ENCODE measurements around the gene UHRF1. TPM values are rescaled to one million over a fixed set of nuclear protein-coding genes. Genes with fewer than 3 reads are reported as not detected.
A peak's percentile ranks its signal among the peaks of the same experiment; 100 is the strongest.
"Not testable (repeated sequence)": the region's sequence is repeated elsewhere in the genome, so short reads cannot be mapped to it uniquely, and the experiment has no call there.

The UHRF1 gene
- total and polyA plus RNA-seq, 4 donors: 0.64 to 3.9 (median 2.3) TPM

DNA sequence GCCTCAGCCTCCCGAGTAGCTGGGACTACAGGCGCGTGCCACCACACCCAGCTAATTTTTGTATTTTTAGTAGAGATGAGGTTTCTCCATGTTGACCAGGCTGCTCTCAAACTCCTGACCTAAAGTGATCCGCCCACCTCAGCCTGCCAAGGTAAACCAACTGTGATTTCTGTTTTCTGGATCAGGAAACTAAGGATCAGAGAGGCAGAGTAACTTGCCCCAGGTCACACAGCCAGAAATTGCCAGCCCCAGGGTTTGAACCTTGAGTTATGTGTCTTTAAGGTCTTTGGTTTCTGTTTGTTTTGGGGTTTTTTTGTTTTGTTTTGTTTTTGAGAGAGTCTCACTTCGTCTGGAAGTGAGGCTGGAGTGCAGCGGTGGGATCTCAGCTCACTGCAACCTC lies 37.6 kb upstream of the UHRF1 start:
- DNase-seq: no peak
- intact Hi-C loops (cut with DNase I): loop anchor here (1.0 to 2.0 kb wide), 4 partner anchors 39 to 160 kb away; partner anchors contain the start of gene KDM4B (in 1 of the 2)

DNA sequence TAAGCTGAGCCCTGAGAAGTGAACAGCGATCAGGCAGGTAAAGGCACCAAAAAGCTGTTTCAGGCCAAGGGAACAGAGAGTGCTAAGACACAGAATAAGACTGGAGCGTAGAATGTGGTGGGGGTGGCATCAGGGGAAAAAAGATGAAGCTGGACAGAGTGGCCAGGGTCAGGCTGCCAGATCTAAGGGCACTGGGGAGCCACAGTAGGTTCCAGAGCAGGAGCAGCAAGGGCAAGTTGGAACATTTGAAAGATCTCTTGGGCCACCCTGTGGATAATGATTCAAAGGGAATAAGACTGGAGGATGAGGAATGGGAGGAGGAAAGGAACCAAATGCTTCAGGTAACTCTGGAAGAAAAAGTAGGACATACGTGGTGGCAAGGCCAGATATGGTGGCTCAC lies 35.4 kb upstream of the UHRF1 start:
- no peak for ATAC-seq (ENCODE audit: low FRiP score)
- no peaks in the 10 kb centered on the region for H3K9me3 ChIP-seq (ENCODE audit: control insufficient read depth, low read length)

More for the DNA sequence above, 37.6 kb upstream of the UHRF1 start:
- Histone ChIP-seq H3K27ac (ENCODE audit: low read depth in 1 of 2, low read length in 2 of 2) (no peak overlapping the region), H3K36me3 (ENCODE audit: control insufficient read depth in 1 of 2, insufficient read depth in 2 of 2, low read length in 1 of 2) (no peaks in the 10 kb centered on the region), H3K9me3 (ENCODE audit: control insufficient read depth, low read length) (no peaks in the 10 kb centered on the region), H3K4me3 (ENCODE audit: low read length in 2 of 2) (no peak overlapping the region), H3K27me3 (ENCODE audit: control insufficient read depth in 1 of 2, insufficient read depth in 2 of 2, low read length in 1 of 2) (no peaks in the 10 kb centered on the region), H3K4me1 (ENCODE audit: control insufficient read depth in 1 of 2, insufficient read depth in 2 of 2, low read length in 2 of 2) (no peaks in the 10 kb centered on the region)
- no peak for ATAC-seq (ENCODE audit: low FRiP score)
- WGBS, 2 donors: 71 to 74% methylated on average over 6 of the region's 6 CpGs

DNA sequence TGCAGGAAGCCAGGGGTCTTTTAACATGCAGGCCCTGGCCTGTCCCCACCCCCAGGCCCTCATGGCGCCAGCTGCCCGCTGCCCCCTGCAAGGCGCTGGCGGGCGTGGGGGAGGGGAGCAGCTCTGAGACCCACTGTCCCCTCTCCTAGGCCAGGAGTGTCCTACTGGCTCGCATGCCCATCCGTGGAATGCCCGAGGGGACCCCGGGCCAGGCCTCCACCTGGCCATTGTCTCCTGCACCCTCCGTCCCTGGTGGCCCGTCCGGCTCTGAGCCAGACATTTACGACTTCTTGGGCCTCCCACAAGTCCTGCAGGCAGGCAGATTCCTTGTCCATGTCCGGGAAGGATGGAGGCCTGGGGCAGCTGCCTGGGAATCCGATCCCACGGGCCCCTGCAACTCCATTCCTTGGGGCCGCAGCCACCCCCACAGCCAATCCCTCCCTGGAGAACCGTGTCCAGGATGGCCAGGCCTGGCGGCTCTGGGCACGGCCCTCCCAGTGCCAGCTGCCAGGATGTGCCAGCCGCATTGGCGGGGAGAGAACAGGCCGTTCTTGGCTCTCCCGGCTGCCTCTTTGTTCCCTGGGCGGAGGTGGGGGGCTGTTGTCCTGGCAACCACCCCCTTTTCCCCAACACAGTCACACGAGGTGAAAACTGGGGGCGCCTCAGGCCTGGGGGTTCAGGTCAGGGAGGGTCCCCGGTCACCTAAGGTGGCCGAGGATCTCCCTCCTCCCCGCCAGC lies 31.4 kb upstream of the UHRF1 start:
- no peaks in the 10 kb centered on the region for H3K9me3 ChIP-seq (ENCODE audit: control insufficient read depth, low read length)
- H3K4me1 ChIP-seq (ENCODE audit: control insufficient read depth in 1 of 2, insufficient read depth in 2 of 2, low read length in 2 of 2): no peaks in the 10 kb centered on the region
- ATAC-seq (ENCODE audit: low FRiP score) (peak; percentile 86), DNase-seq (peak; percentile 66 to 84)
- intact Hi-C loops (cut with DNase I): no loop called here
- H3K27ac ChIP-seq (ENCODE audit: low read depth in 1 of 2, low read length in 2 of 2): peak overlapping the region in 1 of 2 donors; percentile 66
- H3K27me3 ChIP-seq (ENCODE audit: control insufficient read depth in 1 of 2, insufficient read depth in 2 of 2, low read length in 1 of 2): no peaks in the 10 kb centered on the region
- H3K36me3 ChIP-seq (ENCODE audit: control insufficient read depth in 1 of 2, insufficient read depth in 2 of 2, low read length in 1 of 2): no peaks in the 10 kb centered on the region
- no peak overlapping the region for H3K4me3 ChIP-seq (ENCODE audit: low read length in 2 of 2)
- WGBS, 2 donors: 10 to 17% methylated on average over 28 to 30 of the region's 30 CpGs

More for the DNA sequence above, 35.4 kb upstream of the UHRF1 start:
- H3K4me1 ChIP-seq (ENCODE audit: control insufficient read depth in 1 of 2, insufficient read depth in 2 of 2, low read length in 2 of 2): no peaks in the 10 kb centered on the region
- H3K27ac ChIP-seq (ENCODE audit: low read depth in 1 of 2, low read length in 2 of 2): no peak overlapping the region
- 87 to 91% methylated on average over 3 of the region's 3 CpGs for WGBS, 2 donors
- H3K4me3 ChIP-seq (ENCODE audit: low read length in 2 of 2): no peak overlapping the region
- no peaks in the 10 kb centered on the region for H3K27me3 ChIP-seq (ENCODE audit: control insufficient read depth in 1 of 2, insufficient read depth in 2 of 2, low read length in 1 of 2)
- no peak for DNase-seq
- no peaks in the 10 kb centered on the region for H3K36me3 ChIP-seq (ENCODE audit: control insufficient read depth in 1 of 2, insufficient read depth in 2 of 2, low read length in 1 of 2)
- intact Hi-C loops (cut with DNase I): loop anchor here (2.0 kb wide), 1 partner anchor 37 kb away; no protein-coding TSS in a partner anchor

DNA sequence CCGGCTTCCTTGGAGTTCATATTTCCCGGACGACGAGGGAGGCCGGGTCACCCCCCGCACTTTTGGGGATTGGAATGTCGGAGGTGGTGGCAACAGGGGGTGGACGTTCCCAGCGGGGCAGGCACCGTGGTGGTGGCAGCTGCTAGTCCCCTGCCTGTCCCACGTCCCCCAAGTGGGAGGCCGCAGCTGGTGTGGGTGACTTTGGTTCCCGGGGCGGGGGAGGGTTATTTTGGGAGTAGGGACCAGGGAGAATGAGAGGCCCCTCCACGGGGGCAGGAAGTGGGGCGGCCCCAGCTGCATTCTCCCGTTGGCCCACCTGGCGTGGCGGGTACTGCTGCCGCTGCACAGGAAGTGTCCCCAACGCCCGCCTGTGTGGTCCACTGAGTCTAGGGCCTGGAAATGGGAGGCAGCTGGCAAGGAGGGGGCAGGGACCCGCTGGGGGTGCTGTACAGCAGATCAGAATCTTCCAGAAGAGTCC lies 30.8 kb upstream of the UHRF1 start:
- peak; percentile 29 for ATAC-seq (ENCODE audit: low FRiP score)
- H3K4me1 ChIP-seq (ENCODE audit: control insufficient read depth in 1 of 2, insufficient read depth in 2 of 2, low read length in 2 of 2): no peaks in the 10 kb centered on the region
- H3K27ac ChIP-seq (ENCODE audit: low read depth in 1 of 2, low read length in 2 of 2): peak overlapping the region in 1 of 2 donors; percentile 66
- no peaks in the 10 kb centered on the region for H3K36me3 ChIP-seq (ENCODE audit: control insufficient read depth in 1 of 2, insufficient read depth in 2 of 2, low read length in 1 of 2)
- DNase-seq: peak in 1 of 2 donors; percentile 53
- WGBS, 2 donors: 24 to 27% methylated on average over 23 of the region's 23 CpGs
- H3K9me3 ChIP-seq (ENCODE audit: control insufficient read depth, low read length): no peaks in the 10 kb centered on the region
- no peaks in the 10 kb centered on the region for H3K27me3 ChIP-seq (ENCODE audit: control insufficient read depth in 1 of 2, insufficient read depth in 2 of 2, low read length in 1 of 2)
- intact Hi-C loops (cut with DNase I): no loop called here
- no peak overlapping the region for H3K4me3 ChIP-seq (ENCODE audit: low read length in 2 of 2)

DNA sequence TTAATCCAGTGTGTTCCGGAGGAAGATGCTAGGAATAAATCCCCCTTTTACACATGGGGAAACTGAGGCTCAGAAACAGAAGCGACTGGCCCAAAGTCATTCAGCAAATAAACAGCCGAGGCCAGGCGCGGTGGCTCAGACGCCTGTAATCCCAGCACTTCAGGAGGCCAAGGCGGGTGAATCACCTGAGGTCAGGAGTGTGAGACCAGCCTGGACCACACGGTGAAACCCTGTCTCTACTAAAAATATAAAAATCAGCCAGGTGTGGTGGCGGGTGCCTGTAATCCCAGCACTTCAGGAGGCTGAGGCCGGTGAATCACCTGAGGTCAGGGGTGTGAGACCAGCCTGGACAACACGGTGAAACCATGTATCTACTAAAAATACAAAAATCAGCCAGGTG lies 30.3 kb upstream of the UHRF1 start:
- Histone ChIP-seq H3K9me3 (ENCODE audit: control insufficient read depth, low read length) (no peaks in the 10 kb centered on the region), H3K36me3 (ENCODE audit: control insufficient read depth in 1 of 2, insufficient read depth in 2 of 2, low read length in 1 of 2) (no peaks in the 10 kb centered on the region), H3K4me1 (ENCODE audit: control insufficient read depth in 1 of 2, insufficient read depth in 2 of 2, low read length in 2 of 2) (no peaks in the 10 kb centered on the region), H3K4me3 (ENCODE audit: low read length in 2 of 2) (no peak overlapping the region), H3K27ac (ENCODE audit: low read depth in 1 of 2, low read length in 2 of 2) (no peak overlapping the region), H3K27me3 (ENCODE audit: control insufficient read depth in 1 of 2, insufficient read depth in 2 of 2, low read length in 1 of 2) (no peaks in the 10 kb centered on the region)
- intact Hi-C loops (cut with DNase I): no loop called here
- 97 to 98% methylated on average over 11 of the region's 11 CpGs for WGBS, 2 donors
- ATAC-seq (ENCODE audit: low FRiP score) (no peak), DNase-seq (no peak)

DNA sequence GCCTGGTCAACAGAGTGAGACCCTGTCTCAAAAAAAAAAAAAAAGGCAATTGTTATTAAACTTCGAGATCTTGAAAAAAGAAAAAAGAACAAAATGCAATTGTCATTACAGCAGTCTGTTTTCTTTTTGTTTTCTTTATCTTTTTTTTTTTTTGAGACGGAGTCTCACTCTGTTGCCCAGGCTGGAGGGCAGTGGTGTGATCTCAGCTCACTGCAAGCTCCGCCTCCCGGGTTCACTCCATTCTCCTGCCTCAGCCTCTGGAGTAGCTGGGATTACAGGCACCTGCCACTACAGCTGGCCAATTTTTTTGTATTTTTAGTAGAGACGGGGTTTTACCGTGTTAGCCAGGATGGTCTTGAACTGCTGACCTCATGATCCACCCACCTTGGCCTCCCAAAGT lies 26.4 kb upstream of the UHRF1 start:
- H3K4me3 ChIP-seq (ENCODE audit: low read length in 2 of 2); H3K27me3 ChIP-seq (ENCODE audit: control insufficient read depth in 1 of 2, insufficient read depth in 2 of 2, low read length in 1 of 2); H3K9me3 ChIP-seq (ENCODE audit: control insufficient read depth, low read length); ATAC-seq (ENCODE audit: low FRiP score); H3K4me1 ChIP-seq (ENCODE audit: control insufficient read depth in 1 of 2, insufficient read depth in 2 of 2, low read length in 2 of 2); intact Hi-C loops (cut with DNase I); H3K27ac ChIP-seq (ENCODE audit: low read depth in 1 of 2, low read length in 2 of 2); H3K36me3 ChIP-seq (ENCODE audit: control insufficient read depth in 1 of 2, insufficient read depth in 2 of 2, low read length in 1 of 2); DNase-seq: not testable (repeated sequence)
- 56 to 61% methylated on average over 6 of the region's 6 CpGs for WGBS, 2 donors

DNA sequence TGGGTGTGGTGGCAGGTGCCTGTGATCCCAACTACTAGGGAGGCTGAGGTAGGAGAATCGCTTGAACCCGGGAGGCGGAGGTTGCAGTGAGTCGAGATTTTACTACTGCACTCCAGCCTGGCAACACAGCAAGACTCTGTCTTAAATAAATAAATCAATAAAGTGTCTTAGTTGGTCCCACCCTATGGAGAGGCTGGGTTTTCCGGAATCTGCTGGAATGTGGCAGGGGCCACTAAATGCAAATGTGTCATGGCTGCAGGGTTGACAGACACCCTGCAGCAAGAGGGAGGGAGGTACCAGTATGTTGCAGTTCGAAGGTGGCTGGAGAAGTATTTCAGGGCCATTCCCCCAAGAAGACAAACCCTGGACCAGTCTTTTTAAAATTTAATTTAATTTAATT lies 24.3 kb upstream of the UHRF1 start:
- DNase-seq; H3K27me3 ChIP-seq (ENCODE audit: control insufficient read depth in 1 of 2, insufficient read depth in 2 of 2, low read length in 1 of 2); ATAC-seq (ENCODE audit: low FRiP score); H3K4me3 ChIP-seq (ENCODE audit: low read length in 2 of 2); H3K36me3 ChIP-seq (ENCODE audit: control insufficient read depth in 1 of 2, insufficient read depth in 2 of 2, low read length in 1 of 2); H3K9me3 ChIP-seq (ENCODE audit: control insufficient read depth, low read length); H3K4me1 ChIP-seq (ENCODE audit: control insufficient read depth in 1 of 2, insufficient read depth in 2 of 2, low read length in 2 of 2); H3K27ac ChIP-seq (ENCODE audit: low read depth in 1 of 2, low read length in 2 of 2); intact Hi-C loops (cut with DNase I): not testable (repeated sequence)
- 92 to 94% methylated on average over 4 to 5 of the region's 6 CpGs for WGBS, 2 donors

DNA sequence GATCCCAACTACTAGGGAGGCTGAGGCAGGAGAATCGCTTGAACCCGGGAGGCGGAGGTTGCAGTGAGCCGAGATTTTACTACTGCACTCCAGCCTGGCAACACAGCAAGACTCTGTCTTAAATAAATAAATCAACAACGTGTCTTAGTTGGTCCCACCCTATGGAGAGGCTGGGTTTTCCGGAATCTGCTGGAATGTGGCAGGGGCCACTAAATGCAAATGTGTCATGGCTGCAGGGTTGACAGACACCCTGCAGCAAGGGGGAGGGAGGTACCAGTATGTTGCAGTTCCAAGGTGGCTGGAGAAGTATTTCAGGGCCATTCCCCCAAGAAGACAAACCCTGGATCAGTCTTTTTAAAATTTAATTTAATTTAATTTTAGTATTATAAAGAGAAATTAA lies 21.5 kb upstream of the UHRF1 start:
- 61 to 92% methylated on average over 2 to 6 of the region's 6 CpGs for WGBS, 2 donors
- intact Hi-C loops (cut with DNase I); H3K36me3 ChIP-seq (ENCODE audit: control insufficient read depth in 1 of 2, insufficient read depth in 2 of 2, low read length in 1 of 2); ATAC-seq (ENCODE audit: low FRiP score); DNase-seq; H3K4me3 ChIP-seq (ENCODE audit: low read length in 2 of 2); H3K27me3 ChIP-seq (ENCODE audit: control insufficient read depth in 1 of 2, insufficient read depth in 2 of 2, low read length in 1 of 2); H3K27ac ChIP-seq (ENCODE audit: low read depth in 1 of 2, low read length in 2 of 2); H3K4me1 ChIP-seq (ENCODE audit: control insufficient read depth in 1 of 2, insufficient read depth in 2 of 2, low read length in 2 of 2); H3K9me3 ChIP-seq (ENCODE audit: control insufficient read depth, low read length): not testable (repeated sequence)

Measured in aorta (tissue), 5 donors.